ENCODE data around the gene CPD. TPM values are rescaled to one million over a fixed set of nuclear protein-coding genes. Genes with fewer than 3 reads are reported as not detected.

CPD gene
- total and polyA plus RNA-seq, 4 donors, result 19.1 to 139 (median 58.8) TPM

DNA sequence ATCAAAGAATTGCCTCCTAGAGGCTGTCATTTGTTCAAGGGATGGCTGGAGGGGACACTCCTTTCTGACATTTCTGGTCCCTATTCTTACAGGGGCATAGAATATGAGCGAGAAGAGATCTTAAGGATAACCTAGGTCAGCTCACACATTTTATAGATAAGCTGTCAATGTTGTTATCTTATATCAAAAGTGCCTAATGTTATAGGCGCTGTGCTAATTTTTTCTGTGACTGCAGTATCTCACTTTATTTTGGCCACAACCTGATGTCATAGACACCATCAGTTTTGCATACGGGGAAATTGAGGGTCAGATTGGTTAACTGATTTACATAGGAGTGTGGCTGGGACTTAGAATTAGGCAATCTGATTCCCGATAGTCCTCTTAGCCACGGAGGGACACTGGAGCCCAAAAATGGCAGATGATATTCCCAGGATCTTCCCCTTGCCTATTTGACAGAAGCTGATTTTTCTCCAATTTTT lies 1.2 kb downstream of the CPD start:
- 13% methylated on average over 5 of the region's 5 CpGs for WGBS

GRCh38 chr17:30380643-30381339 lies 2.1 kb downstream of the CPD start:
- no peaks in the 10 kb centered on the region for H3K27me3 ChIP-seq (ENCODE audit: control insufficient read depth in 4 of 4, insufficient read depth in 4 of 4, low read length in 3 of 4)
- DNase-seq (ENCODE audit: low spot score), result no peak
- 67% methylated on average over 7 of the region's 7 CpGs for WGBS
- peaks cover 3 to 30% (median 14%) of the 10 kb centered on the region in 4 donors for H3K4me1 ChIP-seq (ENCODE audit: control insufficient read depth in 4 of 4, insufficient read depth in 4 of 4, low read length in 3 of 4)
- TF ChIP-seq MAX (IDR thresholded peaks at IDR 0.05) (no peak), FOXA1 (IDR thresholded peaks at IDR 0.05) (no peak), RXRA (IDR thresholded peaks at IDR 0.05) (no peak), YY1 (IDR thresholded peaks at IDR 0.05) (no peak), SP1 (IDR thresholded peaks at IDR 0.05) (no peak), RAD21 (IDR thresholded peaks at IDR 0.05) (no peak), JUND (IDR thresholded peaks at IDR 0.05) (no peak), FOXA2 (IDR thresholded peaks at IDR 0.05) (no peak), ZBTB33 (IDR thresholded peaks at IDR 0.05) (no peak), GABPA (IDR thresholded peaks at IDR 0.05 in 1 of 2, conservative IDR thresholded peaks at IDR 0.05 in 1 of 2) (no peak), HNF4A (conservative IDR thresholded peaks at IDR 0.05) (no peak), HNF4G (IDR thresholded peaks at IDR 0.05) (no peak)
- TF ChIP-seq, protein P1, sequence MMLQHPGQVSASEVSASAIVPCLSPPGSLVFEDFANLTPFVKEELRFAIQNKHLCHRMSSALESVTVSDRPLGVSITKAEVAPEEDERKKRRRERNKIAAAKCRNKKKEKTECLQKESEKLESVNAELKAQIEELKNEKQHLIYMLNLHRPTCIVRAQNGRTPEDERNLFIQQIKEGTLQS (IDR thresholded peaks at IDR 0.05), result no peak
- TF ChIP-seq, protein P2, sequence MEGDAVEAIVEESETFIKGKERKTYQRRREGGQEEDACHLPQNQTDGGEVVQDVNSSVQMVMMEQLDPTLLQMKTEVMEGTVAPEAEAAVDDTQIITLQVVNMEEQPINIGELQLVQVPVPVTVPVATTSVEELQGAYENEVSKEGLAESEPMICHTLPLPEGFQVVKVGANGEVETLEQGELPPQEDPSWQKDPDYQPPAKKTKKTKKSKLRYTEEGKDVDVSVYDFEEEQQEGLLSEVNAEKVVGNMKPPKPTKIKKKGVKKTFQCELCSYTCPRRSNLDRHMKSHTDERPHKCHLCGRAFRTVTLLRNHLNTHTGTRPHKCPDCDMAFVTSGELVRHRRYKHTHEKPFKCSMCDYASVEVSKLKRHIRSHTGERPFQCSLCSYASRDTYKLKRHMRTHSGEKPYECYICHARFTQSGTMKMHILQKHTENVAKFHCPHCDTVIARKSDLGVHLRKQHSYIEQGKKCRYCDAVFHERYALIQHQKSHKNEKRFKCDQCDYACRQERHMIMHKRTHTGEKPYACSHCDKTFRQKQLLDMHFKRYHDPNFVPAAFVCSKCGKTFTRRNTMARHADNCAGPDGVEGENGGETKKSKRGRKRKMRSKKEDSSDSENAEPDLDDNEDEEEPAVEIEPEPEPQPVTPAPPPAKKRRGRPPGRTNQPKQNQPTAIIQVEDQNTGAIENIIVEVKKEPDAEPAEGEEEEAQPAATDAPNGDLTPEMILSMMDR (IDR thresholded peaks at IDR 0.05; ENCODE audit: low read depth, low read length, missing input control), result no peak
- H3K4me3 ChIP-seq (ENCODE audit: low read depth in 1 of 3, low read length in 3 of 3), result peak overlapping the region; percentile 75 to 98 (median 92)
- no peak overlapping the region for H3K27ac ChIP-seq (ENCODE audit: low read depth in 1 of 2, low read length in 2 of 2)
- peaks cover 0 to 6% (median 3%) of the 10 kb centered on the region in 4 donors for H3K36me3 ChIP-seq (ENCODE audit: control insufficient read depth in 4 of 4, insufficient read depth in 3 of 4, low read depth in 1 of 4, low read length in 3 of 4)
- H3K9me3 ChIP-seq (ENCODE audit: control insufficient read depth in 4 of 4, low read length in 3 of 4), result no peaks in the 10 kb centered on the region
- peak overlapping the region in 1 of 2 donors; percentile 58 for H3K9ac ChIP-seq (ENCODE audit: low read depth in 1 of 2, low read length in 2 of 2)

More for the DNA sequence above, 1.2 kb downstream of the CPD start:
- Histone ChIP-seq H3K9me3 (ENCODE audit: control insufficient read depth in 4 of 4, low read length in 3 of 4) (no peaks in the 10 kb centered on the region), H3K4me1 (ENCODE audit: control insufficient read depth in 4 of 4, insufficient read depth in 4 of 4, low read length in 3 of 4) (peaks cover 3 to 30% (median 14%) of the 10 kb centered on the region in 4 donors), H3K27me3 (ENCODE audit: control insufficient read depth in 4 of 4, insufficient read depth in 4 of 4, low read length in 3 of 4) (no peaks in the 10 kb centered on the region), H3K27ac (ENCODE audit: low read depth in 1 of 2, low read length in 2 of 2) (peak overlapping the region; percentile 33 to 37), H3K36me3 (ENCODE audit: control insufficient read depth in 4 of 4, insufficient read depth in 3 of 4, low read depth in 1 of 4, low read length in 3 of 4) (peaks cover 0 to 2% (median 0%) of the 10 kb centered on the region in 4 donors), H3K4me3 (ENCODE audit: low read depth in 1 of 3, low read length in 3 of 3) (peak overlapping the region; percentile 75 to 98 (median 92)), H3K9ac (ENCODE audit: low read depth in 1 of 2, low read length in 2 of 2) (peak overlapping the region; percentile 58 to 72)
- TF ChIP-seq, protein P1 (IDR thresholded peaks at IDR 0.05), result peak; percentile 16
- no peak for TF ChIP-seq JUND (IDR thresholded peaks at IDR 0.05)
- TF ChIP-seq NR2F2 (IDR thresholded peaks at IDR 0.05), result no peak
- TF ChIP-seq TAF1 (conservative IDR thresholded peaks at IDR 0.05), result no peak
- no peak for TF ChIP-seq HNF4A (conservative IDR thresholded peaks at IDR 0.05)
- peak; percentile 76 for TF ChIP-seq YY1 (IDR thresholded peaks at IDR 0.05)
- no peak for TF ChIP-seq REST (IDR thresholded peaks at IDR 0.05)
- no peak for DNase-seq (ENCODE audit: low spot score)
